C4-2B (cell line): ENCODE data around the gene OPTC.
"Not testable (repeated sequence)": the region's sequence is repeated elsewhere in the genome, so short reads cannot be mapped to it uniquely, and the experiment has no call there.

ENCODE experiments used
- H3K27ac ChIP-seq: fragments of 450-650 bp; 2 replicates; pipeline ENCODE4 v1.5.1; 2017
- CTCF ChIP-seq: fragments of 450-650 bp; conservative IDR thresholded peaks from 2 replicates; pipeline ENCODE4 v1.5.1; 2017; ENCODE audit warnings: mild to moderate bottlenecking
- ZFX ChIP-seq: fragments of 450-650 bp; IDR thresholded peaks from 2 replicates; pipeline ENCODE4 v1.6.1; 2017

Gene OPTC

DNA sequence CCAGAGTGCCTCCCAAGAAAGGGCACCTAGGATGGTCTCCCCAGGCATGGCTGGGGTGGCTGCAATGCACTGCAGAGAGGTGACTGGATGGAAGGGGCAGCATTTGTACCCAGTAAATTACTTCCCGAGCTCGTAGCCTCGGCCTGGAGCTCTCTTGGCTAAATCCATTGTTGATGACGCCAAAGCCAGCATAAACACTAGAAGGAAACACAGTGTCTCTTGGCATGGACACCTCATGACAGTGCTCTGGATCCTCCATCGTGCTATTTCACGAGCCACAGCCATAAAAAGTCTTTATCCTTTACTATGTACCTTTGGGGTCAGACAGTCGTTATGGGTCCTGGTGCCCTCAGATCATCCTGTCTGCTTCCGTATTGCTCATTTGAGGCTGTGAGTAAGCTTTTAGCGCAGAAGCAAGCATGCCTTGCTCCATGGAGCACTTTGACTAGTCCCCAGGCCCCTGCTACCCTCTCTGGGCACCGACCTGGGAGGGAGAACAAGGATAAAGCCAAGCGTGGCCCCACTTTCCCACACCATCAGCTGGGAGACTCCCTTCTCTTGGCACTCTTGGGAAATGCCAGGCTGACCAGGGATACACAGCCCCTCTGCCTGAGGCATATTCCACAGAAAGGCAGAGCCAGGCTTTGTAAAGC, 28.7 kb upstream of the OPTC start:
- H3K27ac ChIP-seq: no peak overlapping the region
- TF ChIP-seq ZFX (no peak), CTCF (no peak)

DNA sequence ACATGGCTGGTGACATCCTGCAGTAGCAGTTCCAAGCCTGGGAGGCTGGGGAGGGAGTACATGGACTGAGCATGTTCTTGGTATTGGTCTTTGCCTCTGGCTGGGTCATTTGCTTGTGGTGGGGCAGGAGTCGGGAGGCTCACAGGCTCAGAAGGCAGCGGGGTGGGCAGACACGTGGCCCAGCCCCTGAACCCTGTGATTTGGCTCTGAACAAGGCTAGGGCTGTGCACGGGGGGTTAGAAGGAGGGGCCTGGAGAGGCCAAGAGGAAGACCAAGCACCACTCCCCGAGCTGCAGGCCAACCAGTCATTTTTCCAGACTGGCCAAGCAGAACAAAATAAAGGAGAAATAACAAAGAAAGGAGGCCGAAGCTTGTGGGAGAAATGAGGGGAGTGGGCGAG, 28.0 kb upstream of the OPTC start:
- H3K27ac ChIP-seq: no peak overlapping the region
- TF ChIP-seq ZFX: no peak
- no peak for TF ChIP-seq CTCF

DNA sequence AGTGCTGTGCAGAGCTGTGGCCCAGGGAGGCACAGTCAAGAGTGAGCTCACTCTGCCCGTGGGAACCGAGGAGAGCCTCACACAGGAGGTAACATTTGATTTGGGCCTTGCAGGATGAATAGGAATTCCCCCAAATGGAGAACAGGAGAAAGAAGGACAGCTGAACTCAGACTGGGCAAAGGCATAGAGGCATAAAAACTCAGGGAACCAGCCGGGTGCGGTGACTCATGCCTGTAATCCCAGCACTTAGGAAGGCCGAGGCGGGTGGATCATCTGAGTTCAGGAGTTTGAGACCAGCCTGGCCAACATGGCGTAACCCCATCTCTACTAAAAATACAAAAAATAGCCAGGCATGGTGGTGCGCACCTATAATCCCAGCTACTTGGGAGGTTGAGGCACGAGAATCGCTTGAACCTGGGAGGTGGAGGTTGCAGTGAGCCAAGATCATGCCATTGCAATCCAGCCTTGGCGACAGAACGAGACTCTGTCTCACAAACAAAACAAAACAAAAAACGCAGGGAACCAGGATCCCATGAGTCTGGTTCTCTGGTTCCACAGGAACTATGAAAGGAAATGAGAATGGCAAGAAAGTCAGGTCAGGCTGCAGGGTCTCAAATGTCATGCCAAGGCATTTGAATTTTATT, 26.9 kb upstream of the OPTC start:
- not testable (repeated sequence) for H3K27ac ChIP-seq

GRCh38 chr1:203467550-203467921, 26.4 kb upstream of the OPTC start:
- no peak for TF ChIP-seq ZFX
- no peak for TF ChIP-seq CTCF
- no peak overlapping the region for H3K27ac ChIP-seq

- TF ChIP-seq ZFX: no peak
- no peak for TF ChIP-seq CTCF
- H3K27ac ChIP-seq: no peak overlapping the region
Observed at GRCh38 chr1:203468326-203468725, 25.6 kb upstream of the OPTC start.

DNA sequence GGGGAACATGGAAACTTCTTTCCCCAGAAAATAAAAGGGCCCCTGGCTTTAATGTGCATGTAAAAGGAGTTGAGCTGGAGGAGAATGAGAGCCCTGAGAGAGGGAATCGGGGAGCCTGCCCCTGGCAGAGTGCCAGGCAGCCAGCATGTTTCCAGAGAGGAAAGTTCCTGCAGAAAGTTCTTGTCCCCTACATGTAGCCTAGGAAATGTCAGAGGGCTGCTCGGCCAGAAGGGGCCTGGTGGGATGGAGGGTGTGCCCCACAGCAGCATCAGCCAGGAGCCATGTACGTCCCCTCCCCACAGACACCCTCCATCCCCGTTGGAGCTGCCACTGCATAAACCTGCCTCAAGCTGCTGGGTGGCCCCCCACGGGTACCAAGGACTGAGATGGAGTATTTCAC, 23.7 kb upstream of the OPTC start:
- TF ChIP-seq ZFX (no peak), CTCF (no peak)
- no peak overlapping the region for H3K27ac ChIP-seq

DNA sequence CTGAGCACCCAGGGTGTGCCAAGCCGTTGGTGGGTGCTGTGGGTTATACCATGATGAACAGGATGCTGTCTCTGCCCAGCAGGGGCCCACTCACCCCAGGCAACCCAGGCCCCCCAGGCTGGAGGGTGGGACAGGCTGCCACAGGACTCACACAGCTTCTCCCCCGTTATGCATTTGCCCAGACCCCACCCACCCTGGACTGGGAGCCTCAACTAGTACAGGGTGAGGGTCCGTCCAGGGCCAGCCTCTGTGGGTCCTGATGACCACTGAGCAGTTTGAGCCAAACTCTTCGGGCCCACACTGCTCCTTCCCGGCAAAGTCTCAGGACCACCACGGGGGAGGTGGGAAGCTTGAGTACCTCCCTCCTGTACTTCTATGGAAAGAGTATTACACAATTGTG, 22.1 kb upstream of the OPTC start:
- no peak for TF ChIP-seq ZFX
- no peak for TF ChIP-seq CTCF

GRCh38 chr1:203473281-203473680, 20.7 kb upstream of the OPTC start:
- TF ChIP-seq CTCF (no peak), ZFX (no peak)
- H3K27ac ChIP-seq: no peak overlapping the region

More for the DNA sequence above, 22.1 kb upstream of the OPTC start:
- H3K27ac ChIP-seq: no peak overlapping the region
